Hepatic stellate cell (primary cell): ENCODE results near the gene MTO1.
"Not testable (repeated sequence)": the region's sequence is repeated elsewhere in the genome, so short reads cannot be mapped to it uniquely, and the experiment has no call there.

ENCODE experiments used
- DNase-seq: peaks from one replicate; pipeline ENCODE4 v3.0.0; 2011; ENCODE audit warnings: low spot score

The MTO1 gene, protein sequence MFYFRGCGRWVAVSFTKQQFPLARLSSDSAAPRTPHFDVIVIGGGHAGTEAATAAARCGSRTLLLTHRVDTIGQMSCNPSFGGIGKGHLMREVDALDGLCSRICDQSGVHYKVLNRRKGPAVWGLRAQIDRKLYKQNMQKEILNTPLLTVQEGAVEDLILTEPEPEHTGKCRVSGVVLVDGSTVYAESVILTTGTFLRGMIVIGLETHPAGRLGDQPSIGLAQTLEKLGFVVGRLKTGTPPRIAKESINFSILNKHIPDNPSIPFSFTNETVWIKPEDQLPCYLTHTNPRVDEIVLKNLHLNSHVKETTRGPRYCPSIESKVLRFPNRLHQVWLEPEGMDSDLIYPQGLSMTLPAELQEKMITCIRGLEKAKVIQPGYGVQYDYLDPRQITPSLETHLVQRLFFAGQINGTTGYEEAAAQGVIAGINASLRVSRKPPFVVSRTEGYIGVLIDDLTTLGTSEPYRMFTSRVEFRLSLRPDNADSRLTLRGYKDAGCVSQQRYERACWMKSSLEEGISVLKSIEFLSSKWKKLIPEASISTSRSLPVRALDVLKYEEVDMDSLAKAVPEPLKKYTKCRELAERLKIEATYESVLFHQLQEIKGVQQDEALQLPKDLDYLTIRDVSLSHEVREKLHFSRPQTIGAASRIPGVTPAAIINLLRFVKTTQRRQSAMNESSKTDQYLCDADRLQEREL

DNA sequence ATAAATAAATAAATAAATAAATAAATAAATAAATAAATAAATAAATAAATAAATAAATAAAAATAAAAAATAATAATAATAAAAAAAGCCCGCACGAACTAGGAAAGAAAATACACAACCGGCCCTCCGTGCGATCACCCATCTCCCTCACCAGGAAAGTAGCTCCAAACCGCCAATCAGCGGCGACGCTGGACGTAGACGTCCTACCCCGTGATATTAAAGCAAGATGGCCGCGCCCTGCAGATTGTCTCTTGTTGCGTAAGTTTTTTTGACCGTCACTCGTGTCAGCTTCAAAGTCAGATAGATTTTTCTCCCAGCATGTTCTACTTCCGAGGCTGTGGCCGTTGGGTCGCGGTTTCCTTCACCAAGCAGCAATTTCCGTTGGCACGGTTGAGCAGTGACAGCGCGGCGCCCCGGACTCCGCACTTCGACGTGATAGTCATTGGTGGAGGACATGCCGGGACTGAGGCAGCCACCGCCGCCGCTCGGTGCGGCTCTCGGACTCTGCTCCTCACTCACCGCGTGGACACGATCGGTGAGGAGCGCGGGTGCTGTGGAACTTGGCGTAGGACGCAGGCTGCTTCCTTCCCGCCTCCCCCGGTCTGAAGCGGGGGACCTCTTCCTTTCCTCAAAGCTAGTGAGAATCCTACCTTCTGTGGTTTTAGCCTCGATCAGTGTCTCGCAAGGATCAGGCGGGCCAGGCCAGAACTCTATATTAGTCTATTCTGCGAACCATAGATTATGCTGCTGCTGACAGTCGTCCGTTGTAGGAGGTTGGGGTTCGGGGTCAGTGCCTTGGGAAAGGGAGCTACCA is at the start of gene MTO1:
TSS of gene MTO1 (plus strand) at position 201 of the 814 bp plus-strand sequence. CDS start at position 319, 118 bp downstream.
- DNase-seq = peak; percentile 95

DNA sequence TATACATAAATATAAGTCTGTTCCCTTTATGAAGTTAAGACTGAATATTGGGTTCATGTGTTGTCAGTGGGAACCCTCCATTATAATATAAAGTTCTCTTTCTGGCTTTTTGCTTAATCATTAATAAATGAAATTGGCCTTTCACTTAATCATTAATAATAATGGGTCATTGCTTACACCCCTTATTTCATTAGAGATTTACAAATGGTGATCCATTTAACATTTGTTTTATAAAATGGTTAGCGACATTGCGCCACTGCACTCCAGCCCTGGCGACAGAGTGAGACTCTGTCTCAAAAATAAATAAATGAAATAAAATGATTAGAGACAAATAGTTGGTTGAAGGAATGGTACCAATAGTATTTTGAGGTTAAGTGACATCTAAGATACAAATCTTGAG is 48.4 kb upstream of the MTO1 start:
- DNase-seq = no peak

DNA sequence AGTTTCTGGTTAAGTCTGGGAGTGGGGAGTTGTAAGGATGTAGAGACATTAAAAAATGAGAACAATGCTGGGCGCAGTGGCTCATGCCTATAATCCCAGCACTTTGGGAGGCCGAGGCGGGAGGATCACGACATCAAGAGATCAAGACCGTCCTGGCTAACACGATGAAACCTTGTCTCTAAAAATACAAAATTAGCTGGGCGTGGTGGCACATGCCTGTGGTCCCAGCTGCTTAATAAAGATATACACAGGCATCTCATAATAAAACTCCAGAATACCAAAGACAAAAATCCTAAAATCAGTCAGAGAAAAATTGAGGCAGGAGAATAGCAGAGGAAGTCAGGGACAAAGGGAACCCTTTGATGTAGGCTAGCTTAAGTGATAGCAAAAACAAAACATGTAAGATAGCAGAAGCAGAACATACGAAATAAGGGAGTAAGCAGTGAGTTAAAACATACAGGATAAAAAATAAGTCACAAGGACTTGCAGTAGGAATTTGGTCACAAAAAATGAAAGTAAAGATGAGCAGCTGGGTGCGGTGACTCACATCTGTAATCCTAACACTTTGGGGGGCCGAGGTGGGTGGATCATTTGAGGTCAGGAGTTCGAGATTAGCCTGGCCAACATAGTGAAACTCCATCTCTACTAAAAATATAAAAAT is 43.3 kb upstream of the MTO1 start:
- DNase-seq = no peak

DNA sequence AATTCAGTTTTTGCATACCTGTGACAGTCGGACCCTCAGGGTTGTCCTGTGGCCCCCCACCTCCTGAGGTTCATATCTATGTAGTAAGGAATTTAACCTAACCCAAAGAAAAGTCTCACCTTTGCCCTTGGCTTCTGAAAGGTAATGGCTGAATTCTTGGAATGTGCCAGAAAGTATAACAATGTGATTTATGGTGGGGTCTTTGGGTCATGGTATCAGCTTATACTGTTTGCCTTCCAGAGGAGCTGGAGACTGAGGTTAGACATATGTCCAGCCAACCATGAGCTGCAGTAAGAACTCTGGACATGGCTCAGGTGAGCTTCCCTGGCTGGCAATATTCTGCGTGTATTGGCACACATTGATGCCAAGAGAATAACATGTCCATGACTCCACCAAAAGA is 40.0 kb upstream of the MTO1 start:
- no peak for DNase-seq

DNA sequence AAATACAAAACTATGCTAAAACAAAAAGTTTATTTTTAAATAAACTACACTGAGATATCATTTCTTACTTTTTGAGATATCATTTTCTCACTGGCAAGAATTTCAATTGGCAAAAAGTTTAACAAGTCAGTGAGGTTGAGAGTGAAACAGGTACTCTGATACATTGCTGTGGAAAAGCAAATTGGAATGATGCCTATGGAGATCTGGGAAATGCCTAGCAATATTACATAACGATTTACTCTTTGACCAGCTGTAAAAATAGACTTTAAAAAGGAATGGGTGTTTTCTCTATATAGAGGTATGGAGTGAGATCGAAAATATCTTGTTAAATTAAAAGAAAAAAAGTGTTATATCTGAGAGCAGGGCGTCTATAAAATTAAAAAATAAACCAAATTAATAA is 26.3 kb upstream of the MTO1 start:
- no peak for DNase-seq

DNA sequence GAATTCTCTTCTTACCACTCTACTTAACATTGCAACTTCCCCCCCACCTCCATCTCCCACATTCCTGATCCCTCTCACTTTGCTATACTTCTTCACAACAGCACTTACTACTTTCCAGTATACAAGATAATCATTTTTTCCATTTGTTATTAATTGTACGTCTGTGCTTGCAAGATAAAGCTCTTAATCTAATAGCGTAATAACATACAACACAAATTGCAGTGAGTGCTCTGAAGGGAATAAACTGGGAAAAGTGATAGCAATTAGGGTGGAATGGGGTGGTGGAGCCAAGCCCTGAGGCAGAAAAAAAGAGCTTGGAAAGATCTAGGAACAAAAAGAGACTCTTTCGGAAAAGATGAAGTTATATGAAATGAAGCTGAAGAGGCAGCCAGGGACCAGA is 18.0 kb upstream of the MTO1 start:
- no peak for DNase-seq

DNA sequence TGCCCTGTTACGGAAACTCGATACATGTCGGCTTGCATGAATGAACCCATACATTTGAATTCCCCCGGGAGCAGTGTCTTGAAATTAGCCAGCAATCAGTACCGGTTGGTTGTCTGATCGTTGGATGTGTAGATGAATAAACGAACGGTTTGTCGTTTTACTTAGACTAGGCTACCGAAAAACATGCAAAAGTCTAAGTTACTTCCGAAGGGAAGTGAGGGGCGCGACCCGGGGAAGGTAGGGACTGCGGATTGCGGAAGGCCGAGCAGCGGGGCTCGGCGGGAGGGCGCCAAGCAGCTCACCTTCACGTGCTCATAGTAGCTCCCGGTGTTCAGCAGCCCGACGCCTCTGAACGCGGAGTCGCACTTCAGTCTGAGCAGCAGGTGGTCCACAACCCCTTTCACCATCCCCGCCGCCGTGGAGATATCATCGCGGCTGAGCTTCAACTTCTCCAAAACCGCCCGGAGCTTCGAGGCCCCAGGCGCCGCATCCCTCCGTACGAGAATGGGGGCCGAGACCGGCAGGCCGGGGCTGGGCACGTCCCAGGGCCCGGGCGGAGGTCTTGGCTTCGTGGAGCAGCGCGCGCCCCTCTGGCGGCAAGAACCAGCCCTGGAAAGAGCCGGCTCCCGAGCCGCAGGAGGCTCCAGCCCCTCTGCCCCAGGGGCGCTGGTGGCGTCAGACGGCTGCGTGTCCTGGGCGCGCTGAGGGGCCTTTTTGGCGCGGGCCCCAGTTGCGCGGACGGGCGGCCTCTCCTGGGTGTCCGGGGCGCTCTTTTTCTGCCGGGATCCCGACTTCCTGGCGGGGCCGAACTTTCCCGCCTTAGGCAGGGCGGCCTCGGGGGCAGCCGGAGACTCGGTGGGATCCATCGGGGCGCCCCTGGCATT is 10.1 kb upstream of the MTO1 start:
- DNase-seq = peak; percentile 51

DNA sequence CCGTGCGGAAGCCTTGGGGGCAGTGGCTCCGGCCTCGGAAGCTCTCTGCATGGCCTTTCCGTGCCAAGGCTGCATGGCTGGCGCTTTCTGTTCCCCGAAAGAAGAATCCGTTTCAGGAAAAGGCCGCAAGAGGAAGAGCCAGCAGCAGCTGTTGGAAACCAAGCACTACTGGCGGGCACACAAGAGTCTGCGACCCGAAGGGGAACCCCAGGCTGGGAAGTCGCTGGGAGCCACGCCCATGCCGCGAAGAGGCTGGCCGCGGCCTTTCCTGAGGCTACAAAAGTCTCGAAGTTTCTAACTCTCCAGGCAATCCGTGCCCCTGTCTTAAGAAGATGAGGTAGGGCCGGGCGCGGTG is 9.5 kb upstream of the MTO1 start, which contains the start of gene CGAS:
TSS of gene CGAS (minus strand) at position 191 of the 355 bp plus-strand sequence. CDS start at position 75, 116 bp downstream.
- peak; percentile 70 for DNase-seq

DNA sequence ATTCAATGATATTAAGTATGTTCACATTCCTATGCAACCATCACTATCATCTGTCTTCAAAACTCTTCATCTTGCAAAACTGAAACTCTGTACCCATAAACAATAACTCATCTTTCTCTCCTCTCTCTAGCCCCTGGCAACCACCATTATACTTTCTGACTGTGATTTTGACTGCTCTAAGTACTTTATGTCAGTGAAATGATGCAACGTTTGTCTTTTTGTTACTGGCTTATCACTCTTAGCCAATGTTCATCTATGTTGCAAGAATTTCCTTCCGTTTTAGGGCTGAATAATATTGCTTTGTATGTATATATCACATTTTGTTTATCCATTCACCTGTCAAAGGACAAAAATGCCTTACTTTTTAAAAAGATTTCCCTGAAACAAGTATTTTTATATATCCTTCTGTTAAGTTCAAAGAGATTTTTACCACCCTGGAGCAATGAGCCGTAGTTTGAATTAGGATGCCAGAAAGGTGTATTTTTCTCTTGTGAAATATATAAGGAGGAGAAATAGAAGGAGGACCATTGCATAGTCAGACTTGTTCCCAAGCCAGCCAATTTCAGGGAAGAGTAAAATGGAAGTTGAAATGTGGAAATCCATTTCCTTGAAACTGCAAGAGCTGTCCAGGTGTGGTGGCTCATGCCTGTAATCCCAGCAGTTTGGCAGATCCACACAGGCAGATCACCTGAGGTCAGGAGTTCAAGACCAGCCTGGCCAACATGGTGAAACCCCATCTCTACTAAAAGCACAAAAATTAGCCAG is 5.5 kb upstream of the MTO1 start:
- no peak for DNase-seq

DNA sequence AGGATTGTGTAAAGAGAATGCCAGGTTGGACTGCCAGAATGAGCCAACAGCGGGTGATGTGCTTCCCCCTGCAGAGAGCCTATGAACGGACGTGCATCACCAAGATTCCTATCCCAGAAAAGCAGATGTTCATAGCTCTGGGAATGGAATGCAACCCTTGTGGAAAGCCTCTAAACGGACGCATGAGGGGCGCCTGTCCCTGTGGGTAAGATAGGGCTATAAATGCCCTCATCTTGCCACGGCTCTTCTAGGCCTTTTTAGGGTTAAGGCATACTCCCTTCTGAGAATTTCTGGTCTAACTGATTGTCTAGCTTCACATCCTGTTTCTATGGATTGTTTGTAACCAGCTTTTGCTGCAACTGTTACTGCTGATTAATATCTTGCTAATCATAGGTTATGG is 2.1 kb upstream of the MTO1 start:
- not testable (repeated sequence) for DNase-seq

DNA sequence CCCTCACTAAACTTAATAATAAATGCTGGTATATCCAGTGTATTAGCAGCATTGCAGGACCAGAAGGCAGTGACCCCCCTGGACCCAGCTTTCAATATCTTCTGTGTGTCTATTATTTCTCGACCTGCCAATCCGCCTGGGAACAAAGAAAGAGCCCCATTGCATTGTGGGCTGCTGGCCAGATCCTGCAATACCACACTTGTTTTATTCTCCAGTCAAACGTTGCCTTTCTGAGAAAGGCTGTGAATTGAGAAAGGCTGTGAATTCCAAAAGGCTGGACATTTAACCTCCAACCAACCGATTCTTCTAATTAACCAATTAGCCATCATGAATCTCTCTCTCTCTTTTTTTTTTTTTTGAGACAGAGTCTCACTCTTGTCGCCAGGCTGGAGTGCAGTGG is 1.5 kb upstream of the MTO1 start:
- no peak for DNase-seq

DNA sequence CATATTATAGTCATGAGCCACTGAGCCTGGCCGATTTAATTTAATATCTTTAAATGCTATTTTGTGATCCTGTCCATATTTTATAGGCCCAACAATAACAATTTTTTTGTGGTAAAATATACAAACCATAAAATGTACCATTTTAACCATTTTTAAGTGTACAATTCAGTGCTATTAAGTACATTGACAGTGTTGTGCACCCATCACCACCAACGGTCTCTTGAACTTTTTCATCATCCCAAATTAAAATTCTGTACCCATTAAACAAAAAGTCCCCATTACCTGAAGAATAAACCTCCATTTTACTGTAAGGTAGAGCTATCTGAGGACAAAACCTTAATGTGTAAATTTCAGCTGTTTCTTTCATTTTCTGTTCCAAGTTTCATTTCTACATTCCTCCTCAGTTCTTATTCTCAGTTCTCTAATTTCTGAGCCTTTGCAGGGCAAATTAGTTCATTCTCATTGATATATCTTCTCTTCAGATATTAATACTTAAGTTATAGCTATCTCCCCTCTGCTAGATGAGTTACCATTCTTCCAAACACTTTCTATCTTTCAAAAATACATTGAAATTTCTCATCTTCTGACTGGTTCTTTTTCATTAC is 10.3 kb downstream of the MTO1 start:
- no peak for DNase-seq

DNA sequence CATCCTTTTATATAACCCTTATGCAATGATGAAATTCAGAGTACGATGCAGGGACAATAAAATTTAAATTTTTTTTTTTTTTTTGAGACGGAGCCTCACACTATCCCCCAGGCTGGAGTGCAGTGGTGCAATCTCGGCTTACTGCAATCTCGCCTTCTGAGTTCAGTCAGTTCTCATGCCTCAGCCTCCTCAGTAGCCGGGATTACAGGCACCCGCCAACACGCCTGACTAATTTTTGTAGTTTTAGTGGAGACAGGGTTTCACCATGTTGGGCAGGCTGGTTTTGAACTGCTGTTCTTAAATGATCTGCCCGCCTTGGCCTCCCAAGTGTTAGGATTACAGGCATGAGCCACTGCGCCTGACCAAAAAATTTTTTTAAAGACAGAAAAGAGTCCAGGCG is 15.2 kb downstream of the MTO1 start:
- DNase-seq = no peak

DNA sequence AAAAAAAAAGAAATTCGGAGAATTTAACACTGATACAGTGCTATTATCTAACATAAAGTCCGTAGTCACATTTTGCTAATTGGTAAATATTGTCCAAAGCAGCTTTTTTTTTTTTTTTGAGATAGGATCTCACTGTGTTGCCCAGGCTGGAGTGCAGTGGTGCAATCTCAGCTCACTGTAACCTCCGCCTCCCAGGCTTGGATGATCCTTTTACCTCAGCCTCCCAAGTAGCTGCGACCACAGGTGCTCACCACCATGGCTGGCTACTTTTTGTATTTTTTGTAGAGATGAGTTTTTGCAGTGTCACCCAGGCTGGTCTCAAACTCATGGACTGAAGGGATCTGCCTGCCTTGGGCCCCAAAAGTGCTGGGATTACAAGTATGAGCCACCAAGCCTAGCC is 15.9 kb downstream of the MTO1 start:
- DNase-seq = no peak

DNA sequence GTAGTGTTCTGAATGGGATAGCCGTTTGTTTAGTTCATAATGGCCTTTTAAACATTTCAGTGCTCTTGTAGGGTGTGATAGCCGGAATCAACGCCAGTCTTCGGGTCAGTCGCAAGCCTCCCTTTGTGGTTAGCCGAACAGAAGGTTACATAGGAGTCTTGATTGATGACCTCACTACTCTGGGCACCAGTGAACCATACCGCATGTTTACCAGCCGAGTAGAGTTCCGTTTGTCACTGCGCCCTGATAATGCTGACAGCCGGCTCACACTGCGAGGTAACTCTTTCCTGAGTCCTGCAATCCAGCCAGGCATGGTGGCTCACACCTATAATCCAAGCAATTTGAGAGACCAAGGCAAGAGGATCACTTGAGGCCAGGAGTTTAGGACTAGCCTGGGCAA is 20.4 kb downstream of the MTO1 start:
- no peak for DNase-seq

DNA sequence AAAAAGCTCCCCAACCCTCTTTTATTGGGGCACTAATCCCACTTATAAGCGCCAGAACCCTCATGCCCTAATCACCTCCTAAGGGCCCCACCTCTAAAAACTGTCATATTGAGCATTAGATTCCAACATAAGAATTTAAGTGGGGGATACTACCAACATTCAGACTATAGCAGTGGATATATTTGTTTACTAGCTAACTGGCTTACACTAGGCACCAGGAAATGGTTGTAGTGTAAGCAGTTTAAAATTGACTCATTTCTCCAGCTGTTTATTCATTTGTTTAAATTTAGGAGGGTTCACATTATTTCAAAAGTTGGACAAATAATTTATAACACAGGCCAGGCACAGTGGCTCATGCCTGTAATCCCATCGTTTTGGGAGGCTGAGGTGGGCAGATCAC is 22.9 kb downstream of the MTO1 start:
- DNase-seq = no peak

DNA sequence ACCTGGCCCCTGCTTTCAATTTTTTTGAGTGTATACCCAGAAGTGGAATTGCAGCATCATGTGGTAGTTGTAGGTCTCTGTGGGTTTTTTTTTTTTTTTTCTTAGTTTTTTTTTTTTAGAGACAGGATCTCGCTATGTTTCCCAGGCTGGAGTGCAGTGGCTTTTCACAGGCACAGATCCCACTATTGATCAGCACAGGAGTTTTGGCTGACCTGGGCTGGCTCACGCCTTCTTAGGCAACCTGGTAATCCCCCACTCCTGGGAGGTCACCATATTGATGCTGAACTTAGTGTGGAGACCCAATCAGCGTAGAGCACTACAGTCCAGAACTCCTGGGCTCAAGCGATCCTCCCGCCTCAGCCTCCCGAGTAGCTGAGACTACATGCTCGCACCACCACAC is 25.9 kb downstream of the MTO1 start:
- DNase-seq = no peak

DNA sequence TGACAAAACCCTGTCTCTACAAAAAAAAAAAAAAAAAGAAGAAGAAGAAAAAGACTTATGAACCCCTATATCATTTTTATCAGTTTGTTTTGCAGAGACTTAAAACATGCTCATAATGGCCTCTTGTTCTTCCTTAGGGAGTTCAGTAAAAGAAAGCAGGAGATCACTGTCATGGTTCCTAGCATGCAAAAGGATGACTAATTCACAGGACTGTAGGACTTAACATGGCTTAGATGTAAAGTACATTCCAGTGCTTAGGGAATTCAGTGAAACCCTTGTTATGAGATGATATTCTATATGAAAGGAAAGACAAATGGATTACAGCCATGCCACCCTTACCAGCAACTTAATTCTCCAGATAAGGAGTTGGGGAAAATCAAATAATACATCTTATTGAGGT is 29.8 kb downstream of the MTO1 start:
- DNase-seq = no peak

DNA sequence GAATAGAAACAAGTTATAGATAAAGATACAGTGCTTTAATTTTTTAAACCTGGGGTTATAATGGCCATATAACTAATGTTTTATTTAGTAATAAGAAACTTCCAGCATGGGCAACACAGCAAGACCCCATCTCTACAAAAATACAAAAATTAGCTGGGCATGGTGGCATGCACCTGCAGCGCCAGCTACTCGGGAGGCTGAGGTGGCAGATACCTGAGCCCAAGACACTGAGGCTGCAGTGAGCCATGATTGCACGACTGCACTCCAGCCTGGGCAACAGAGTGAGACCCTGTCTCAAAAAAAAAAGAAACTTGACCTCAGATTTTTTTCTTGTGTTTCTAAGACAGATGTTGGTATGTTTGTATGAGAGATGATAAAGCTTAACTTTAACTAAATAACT is 36.4 kb downstream of the MTO1 start:
- no peak for DNase-seq
